CD4-positive, CD25-positive, alpha-beta regulatory T cell (primary cell): ENCODE measurements around the gene FGGY. TPM values are rescaled to one million over a fixed set of nuclear protein-coding genes. Genes with fewer than 3 reads are reported as not detected.
"Not testable (repeated sequence)": the region's sequence is repeated elsewhere in the genome, so short reads cannot be mapped to it uniquely, and the experiment has no call there.

Source experiments
- ATAC-seq, 2 donors: fragments of 150-1000 bp; cut with Tn5 transposase; one replicate each; pipeline ENCODE4 v1.10.0; 2021; ENCODE audit warnings: low read depth in 2 of 2, moderate number of reproducible peaks in 2 of 2, moderate library complexity in 1 of 2
- DNase-seq, 3 donors: peaks; one replicate each; pipeline versions ENCODE4 v3.0.0 to v3.0.0-alpha.2; 2012 to 2022; ENCODE audit warnings: mixed read lengths in 1 of 3
- H3K27ac ChIP-seq: one replicate; pipeline ENCODE4 v1.7.0; 2013; ENCODE audit warnings: mild to moderate bottlenecking, low read length; ENCODE audit not compliant: insufficient read depth, poor library complexity, severe bottlenecking
- H3K27me3 ChIP-seq: one replicate; pipeline ENCODE4 v1.7.0; 2013; ENCODE audit warnings: low read length; ENCODE audit not compliant: control insufficient read depth, insufficient read depth
- H3K36me3 ChIP-seq: one replicate; pipeline ENCODE4 v1.7.0; 2013; ENCODE audit warnings: mild to moderate bottlenecking, low read length, moderate library complexity; ENCODE audit not compliant: control insufficient read depth, insufficient read depth
- H3K4me1 ChIP-seq: 2 replicates; pipeline ENCODE4 v1.7.0; 2013; ENCODE audit warnings: mild to moderate bottlenecking, low read length; ENCODE audit not compliant: insufficient read depth, control insufficient read depth, poor library complexity, severe bottlenecking
- H3K4me3 ChIP-seq: one replicate; pipeline ENCODE4 v1.7.0; 2013; ENCODE audit warnings: low read depth, mild to moderate bottlenecking, low read length, moderate library complexity
- H3K9me3 ChIP-seq, 2 experiments: 1 replicate in 1 of 2; 2 replicates in 1 of 2; pipeline ENCODE4 v1.7.0; 2013; ENCODE audit warnings: low read length in 2 of 2, mild to moderate bottlenecking in 1 of 2, moderate library complexity in 1 of 2; ENCODE audit not compliant: control insufficient read depth in 2 of 2
- H3K27ac Mint-ChIP-seq, 3 donors: one replicate each; pipeline ENCODE4 v1.8.0; 2020 to 2022; ENCODE audit warnings: mild to moderate bottlenecking in 3 of 3, mixed read lengths in 3 of 3, moderate library complexity in 2 of 3
- H3K27me3 Mint-ChIP-seq: one replicate; pipeline ENCODE4 v1.8.0; 2022; ENCODE audit warnings: mild to moderate bottlenecking, mixed read lengths
- H3K36me3 Mint-ChIP-seq: one replicate; pipeline ENCODE4 v1.8.0; 2020; ENCODE audit warnings: mixed read lengths
- H3K4me1 Mint-ChIP-seq, 4 donors: one replicate each; pipeline ENCODE4 v1.8.0; 2020 to 2022; ENCODE audit warnings: mixed read lengths in 4 of 4, mild to moderate bottlenecking in 1 of 4
- H3K4me3 Mint-ChIP-seq, 4 donors: one replicate each; pipeline ENCODE4 v1.8.0; 2020 to 2022; ENCODE audit warnings: mild to moderate bottlenecking in 4 of 4, mixed read lengths in 4 of 4, moderate library complexity in 3 of 4
- H3K9me3 Mint-ChIP-seq, 7 donors: one replicate each; pipeline ENCODE4 v1.8.0; 2020 to 2022; ENCODE audit warnings: mixed read lengths in 7 of 7, mild to moderate bottlenecking in 3 of 7, moderate library complexity in 2 of 7
- polyA plus RNA-seq, 4 donors: library from polyadenylated mRNA; unstranded; fragments of 300-500 nt; fragmentation: Illumina TruSeq; gene quantifications; one replicate each; pipeline ENCODE4 v1.2.3, GENCODE V29; 2021
- total RNA-seq: library from RNA; stranded (reverse); gene quantifications from one replicate; pipeline ENCODE4 v1.2.3, GENCODE V29; 2022

FGGY gene
- total and polyA plus RNA-seq, 5 donors from 2014 or later: 1.9 to 7.7 (median 4.5) TPM

- Histone ChIP-seq H3K36me3 (no peaks in the 10 kb centered on the region), H3K27ac (no peak overlapping the region), H3K4me3 (no peak overlapping the region), H3K9me3 (no peaks in the 10 kb centered on the region), H3K27me3 (no peaks in the 10 kb centered on the region), H3K4me1 (no peaks in the 10 kb centered on the region)
- Mint-ChIP-seq H3K9me3 (peaks cover 0 to 6% (median 2%) of the 10 kb centered on the region in 7 donors), H3K27ac (no peak overlapping the region), H3K4me1 (no peaks in the 10 kb centered on the region), H3K36me3 (peaks cover 4% of the 10 kb centered on the region), H3K27me3 (no peaks in the 10 kb centered on the region), H3K4me3 (no peak overlapping the region)
- no peak for DNase-seq
- ATAC-seq: no peak
Measured at GRCh38 chr1:59494145-59494833, 197.4 kb downstream of the FGGY start.

GRCh38 chr1:59496156-59496555 is 199.3 kb downstream of the FGGY start:
- not testable (repeated sequence) for H3K27me3 ChIP-seq, H3K27ac ChIP-seq, ATAC-seq, H3K9me3 ChIP-seq, H3K4me3 ChIP-seq, H3K4me3 Mint-ChIP-seq, H3K36me3 ChIP-seq, H3K27ac Mint-ChIP-seq, H3K4me1 ChIP-seq, H3K4me1 Mint-ChIP-seq, H3K27me3 Mint-ChIP-seq, H3K36me3 Mint-ChIP-seq, DNase-seq, H3K9me3 Mint-ChIP-seq

GRCh38 chr1:59497616-59498015 is 200.7 kb downstream of the FGGY start:
- H3K27me3 Mint-ChIP-seq: no peaks in the 10 kb centered on the region
- H3K4me1 Mint-ChIP-seq: no peaks in the 10 kb centered on the region

GRCh38 chr1:59498640-59499039 is 201.7 kb downstream of the FGGY start:
- Histone ChIP-seq H3K4me3 (no peak overlapping the region), H3K9me3 (no peaks in the 10 kb centered on the region), H3K4me1 (no peaks in the 10 kb centered on the region), H3K27me3 (no peaks in the 10 kb centered on the region), H3K36me3 (no peaks in the 10 kb centered on the region), H3K27ac (no peak overlapping the region)
- no peaks in the 10 kb centered on the region for H3K27me3 Mint-ChIP-seq
- H3K4me1 Mint-ChIP-seq: no peaks in the 10 kb centered on the region
- ATAC-seq (no peak), DNase-seq (no peak)
- peaks cover 4% of the 10 kb centered on the region for H3K36me3 Mint-ChIP-seq
- H3K9me3 Mint-ChIP-seq: peaks cover 0 to 8% (median 0%) of the 10 kb centered on the region in 7 donors
- H3K27ac Mint-ChIP-seq: no peak overlapping the region
- H3K4me3 Mint-ChIP-seq: no peak overlapping the region

More at GRCh38 chr1:59497616-59498015, 200.7 kb downstream of the FGGY start:
- DNase-seq: no peak
- ATAC-seq: no peak
- Histone ChIP-seq H3K27me3 (no peaks in the 10 kb centered on the region), H3K4me1 (no peaks in the 10 kb centered on the region), H3K27ac (no peak overlapping the region), H3K9me3 (no peaks in the 10 kb centered on the region), H3K36me3 (no peaks in the 10 kb centered on the region), H3K4me3 (no peak overlapping the region)
- H3K27ac Mint-ChIP-seq: no peak overlapping the region
- no peak overlapping the region for H3K4me3 Mint-ChIP-seq
- peaks cover 0 to 8% (median 0%) of the 10 kb centered on the region in 7 donors for H3K9me3 Mint-ChIP-seq
- H3K36me3 Mint-ChIP-seq: peaks cover 4% of the 10 kb centered on the region

- ATAC-seq (no peak), DNase-seq (no peak)
- Histone ChIP-seq H3K9me3 (no peaks in the 10 kb centered on the region), H3K36me3 (no peaks in the 10 kb centered on the region), H3K4me3 (no peak overlapping the region), H3K4me1 (no peaks in the 10 kb centered on the region), H3K27ac (no peak overlapping the region), H3K27me3 (no peaks in the 10 kb centered on the region)
- Mint-ChIP-seq H3K27me3 (no peaks in the 10 kb centered on the region), H3K9me3 (peaks cover 0 to 7% (median 0%) of the 10 kb centered on the region in 7 donors), H3K4me3 (no peak overlapping the region), H3K27ac (no peak overlapping the region), H3K4me1 (no peaks in the 10 kb centered on the region), H3K36me3 (peaks cover 4% of the 10 kb centered on the region)
Measured at GRCh38 chr1:59499273-59499942, 202.5 kb downstream of the FGGY start.

GRCh38 chr1:59499943-59500569 is 203.2 kb downstream of the FGGY start:
- no peaks in the 10 kb centered on the region for H3K27me3 ChIP-seq
- no peak overlapping the region for H3K4me3 ChIP-seq
- H3K36me3 ChIP-seq: no peaks in the 10 kb centered on the region
- no peak overlapping the region for H3K27ac Mint-ChIP-seq
- ATAC-seq (no peak), DNase-seq (no peak)
- no peaks in the 10 kb centered on the region for H3K4me1 Mint-ChIP-seq
- H3K9me3 ChIP-seq: no peaks in the 10 kb centered on the region
- no peaks in the 10 kb centered on the region for H3K27me3 Mint-ChIP-seq
- peaks cover 0 to 6% (median 0%) of the 10 kb centered on the region in 7 donors for H3K9me3 Mint-ChIP-seq
- no peak overlapping the region for H3K27ac ChIP-seq
- H3K36me3 Mint-ChIP-seq: peaks cover 4% of the 10 kb centered on the region
- H3K4me1 ChIP-seq: no peaks in the 10 kb centered on the region
- no peak overlapping the region for H3K4me3 Mint-ChIP-seq

GRCh38 chr1:59500950-59501742 is 204.3 kb downstream of the FGGY start:
- ATAC-seq (no peak), DNase-seq (no peak)
- H3K9me3 Mint-ChIP-seq: peaks cover 0 to 6% (median 0%) of the 10 kb centered on the region in 7 donors
- no peaks in the 10 kb centered on the region for H3K9me3 ChIP-seq
- no peaks in the 10 kb centered on the region for H3K4me1 ChIP-seq
- H3K4me3 ChIP-seq: no peak overlapping the region
- no peak overlapping the region for H3K27ac ChIP-seq
- no peaks in the 10 kb centered on the region for H3K4me1 Mint-ChIP-seq
- H3K27me3 Mint-ChIP-seq: no peaks in the 10 kb centered on the region
- H3K36me3 Mint-ChIP-seq: peaks cover 3% of the 10 kb centered on the region
- no peaks in the 10 kb centered on the region for H3K36me3 ChIP-seq
- H3K27ac Mint-ChIP-seq: no peak overlapping the region
- H3K4me3 Mint-ChIP-seq: no peak overlapping the region
- no peaks in the 10 kb centered on the region for H3K27me3 ChIP-seq
